Spinal cord (tissue), 10 donors: ENCODE results near the gene JAML. TPM values are rescaled to one million over a fixed set of nuclear protein-coding genes. Genes with fewer than 3 reads are reported as not detected.

Experiments
- DNase-seq, 6 donors: peaks; one replicate each; pipeline versions ENCODE4 v3.0.0 to v3.0.0-alpha.2; 2013 to 2015; ENCODE audit warnings: low spot score in 6 of 6, low read depth in 4 of 6
- H3K27ac ChIP-seq: one replicate; pipeline ENCODE4 v1.5.1; 2013; ENCODE audit warnings: low read depth, low read length, control low read depth
- H3K27me3 ChIP-seq: one replicate; pipeline ENCODE4 v1.6.1; 2013; ENCODE audit warnings: low read length; ENCODE audit not compliant: control insufficient read depth, insufficient read depth
- H3K36me3 ChIP-seq: one replicate; pipeline ENCODE4 v1.6.1; 2013; ENCODE audit warnings: low read length; ENCODE audit not compliant: control insufficient read depth, insufficient read depth
- H3K4me1 ChIP-seq: one replicate; pipeline ENCODE4 v1.6.1; 2013; ENCODE audit warnings: low read length; ENCODE audit not compliant: control insufficient read depth, insufficient read depth
- H3K4me3 ChIP-seq: one replicate; pipeline ENCODE4 v1.5.1; 2013; ENCODE audit warnings: low read depth, low read length, control low read depth
- H3K9me3 ChIP-seq: one replicate; pipeline ENCODE4 v1.6.1; 2013; ENCODE audit warnings: low read length; ENCODE audit not compliant: control insufficient read depth, insufficient read depth
- WGBS: methylation state at CpG from one replicate; pipeline ENCODE4 v1.1.5; 2013; ENCODE audit warnings: missing lambda C conversion rate; ENCODE audit not compliant: insufficient coverage; 5-methylcytosine and 5-hydroxymethylcytosine counted together
- polyA plus RNA-seq, 2 donors: library from polyadenylated mRNA; unstranded; fragments of 120-200 nt; gene quantifications; one replicate each; pipeline ENCODE4 v1.2.1, GENCODE V29; 2013; ENCODE audit not compliant: insufficient read length in 2 of 2
- total RNA-seq, 2 donors: library from RNA; depleted of rRNA in 1 of 2; stranded (reverse); fragments of 120-200 nt in 1 of 2; fragments of >200 nt in 1 of 2; gene quantifications; one replicate each; pipeline versions ENCODE4 v1.2.3 to v1.2.4, GENCODE V29; 2013 to 2014
- donor health status: healthy.

The JAML gene
- total and polyA plus RNA-seq, 4 donors, result 0.52 to 9.2 (median 5.2) TPM

- 3% methylated on average over 25 of the region's 29 CpGs for WGBS
- Histone ChIP-seq H3K27ac (no peak overlapping the region), H3K27me3 (peaks cover 12% of the 10 kb centered on the region)
Observed at GRCh38 chr11:118171269-118172062, 53.3 kb downstream of the JAML start.

GRCh38 chr11:118170882-118171268 is 53.9 kb downstream of the JAML start:
- 38% methylated on average over 8 of the region's 8 CpGs for WGBS
- H3K36me3 ChIP-seq, result peaks cover 24% of the 10 kb centered on the region
- no peak overlapping the region for H3K27ac ChIP-seq
- peaks cover 12% of the 10 kb centered on the region for H3K27me3 ChIP-seq
- peaks cover 30% of the 10 kb centered on the region for H3K4me1 ChIP-seq
- H3K9me3 ChIP-seq, result no peaks in the 10 kb centered on the region
- H3K4me3 ChIP-seq, result no peak overlapping the region
- DNase-seq, result no peak

More at GRCh38 chr11:118171269-118172062, 53.3 kb downstream of the JAML start:
- DNase-seq, result peak in 4 of 6 donors; percentile 62 to 95 (median 82)
- Histone ChIP-seq H3K4me1 (peaks cover 30% of the 10 kb centered on the region), H3K36me3 (peaks cover 18% of the 10 kb centered on the region), H3K4me3 (peak overlapping the region; percentile 33), H3K9me3 (no peaks in the 10 kb centered on the region)

- Histone ChIP-seq H3K27ac (no peak overlapping the region), H3K36me3 (peaks cover 27% of the 10 kb centered on the region), H3K4me3 (no peak overlapping the region), H3K4me1 (peaks cover 30% of the 10 kb centered on the region), H3K27me3 (peaks cover 12% of the 10 kb centered on the region), H3K9me3 (no peaks in the 10 kb centered on the region)
- 72% methylated on average over 9 of the region's 9 CpGs for WGBS
- no peak for DNase-seq
Observed at GRCh38 chr11:118170231-118170630, 54.6 kb downstream of the JAML start.

GRCh38 chr11:118169300-118170140 is 55.3 kb downstream of the JAML start:
- H3K27ac ChIP-seq, result no peak overlapping the region
- H3K4me1 ChIP-seq, result peaks cover 28% of the 10 kb centered on the region
- H3K36me3 ChIP-seq, result peaks cover 30% of the 10 kb centered on the region
- WGBS, result 88% methylated on average over 4 of the region's 7 CpGs
- H3K9me3 ChIP-seq, result no peaks in the 10 kb centered on the region
- no peak for DNase-seq
- H3K27me3 ChIP-seq, result peaks cover 12% of the 10 kb centered on the region
- no peak overlapping the region for H3K4me3 ChIP-seq

- 89% methylated on average over 1 of the region's 3 CpGs for WGBS
- no peak for DNase-seq
- Histone ChIP-seq H3K4me1 (peaks cover 23% of the 10 kb centered on the region), H3K27me3 (peaks cover 12% of the 10 kb centered on the region), H3K36me3 (peaks cover 30% of the 10 kb centered on the region), H3K27ac (no peak overlapping the region), H3K4me3 (no peak overlapping the region), H3K9me3 (no peaks in the 10 kb centered on the region)
Observed at GRCh38 chr11:118168751-118169150, 56.1 kb downstream of the JAML start.

- Histone ChIP-seq H3K4me3 (no peak overlapping the region), H3K9me3 (no peaks in the 10 kb centered on the region), H3K27me3 (peaks cover 12% of the 10 kb centered on the region), H3K36me3 (peaks cover 30% of the 10 kb centered on the region), H3K4me1 (peaks cover 23% of the 10 kb centered on the region), H3K27ac (no peak overlapping the region)
- DNase-seq, result no peak
- WGBS, result 92% methylated on average over 8 of the region's 8 CpGs
Observed at GRCh38 chr11:118168316-118168715, 56.5 kb downstream of the JAML start.

GRCh38 chr11:118167906-118168305 is 56.9 kb downstream of the JAML start:
- Histone ChIP-seq H3K4me1 (peaks cover 23% of the 10 kb centered on the region), H3K27me3 (peaks cover 12% of the 10 kb centered on the region), H3K27ac (no peak overlapping the region), H3K36me3 (peaks cover 30% of the 10 kb centered on the region), H3K4me3 (no peak overlapping the region), H3K9me3 (no peaks in the 10 kb centered on the region)
- WGBS, result 85% methylated on average over 5 of the region's 12 CpGs
- DNase-seq, result no peak

- H3K27me3 ChIP-seq, result peaks cover 12% of the 10 kb centered on the region
- DNase-seq, result no peak
- no CpG with 5 or more reads among the region's 2 CpGs for WGBS
- peaks cover 17% of the 10 kb centered on the region for H3K4me1 ChIP-seq
- no peak overlapping the region for H3K27ac ChIP-seq
- no peak overlapping the region for H3K4me3 ChIP-seq
- H3K9me3 ChIP-seq, result no peaks in the 10 kb centered on the region
- H3K36me3 ChIP-seq, result peaks cover 30% of the 10 kb centered on the region
Observed at GRCh38 chr11:118167253-118167652, 57.6 kb downstream of the JAML start.

GRCh38 chr11:118166641-118167040 is 58.2 kb downstream of the JAML start:
- Histone ChIP-seq H3K27ac (no peak overlapping the region), H3K4me1 (peaks cover 11% of the 10 kb centered on the region), H3K9me3 (no peaks in the 10 kb centered on the region), H3K4me3 (no peak overlapping the region), H3K27me3 (peaks cover 12% of the 10 kb centered on the region), H3K36me3 (peaks cover 30% of the 10 kb centered on the region)
- DNase-seq, result no peak
- WGBS, result 85% methylated on average over 11 of the region's 17 CpGs
